GM19397 (cell line): ENCODE measurements around the gene CSN3.
"Not testable (repeated sequence)": the region's sequence is repeated elsewhere in the genome, so short reads cannot be mapped to it uniquely, and the experiment has no call there.

ENCODE experiments used
- ATAC-seq: cut with Tn5 transposase; IDR thresholded peaks from one replicate; pipeline ENCODE4 v1.9.1; 2021; ENCODE audit warnings: mild to moderate bottlenecking, moderate library complexity; ENCODE audit not compliant: unreplicated experiment

The CSN3 gene, protein sequence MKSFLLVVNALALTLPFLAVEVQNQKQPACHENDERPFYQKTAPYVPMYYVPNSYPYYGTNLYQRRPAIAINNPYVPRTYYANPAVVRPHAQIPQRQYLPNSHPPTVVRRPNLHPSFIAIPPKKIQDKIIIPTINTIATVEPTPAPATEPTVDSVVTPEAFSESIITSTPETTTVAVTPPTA

GRCh38 chr4:70242297-70242696 lies at the start of gene CSN3:
TSS of gene CSN3 (plus strand) at chr4:70242597. CDS start at chr4:70244820, 2,223 bp downstream.
- not testable (repeated sequence) for ATAC-seq

GRCh38 chr4:70192895-70193294 lies 49.5 kb upstream of the CSN3 start:
- no peak for ATAC-seq

GRCh38 chr4:70195425-70195824 lies 47.0 kb upstream of the CSN3 start, which contains the start of gene ODAM:
TSS of gene ODAM (plus strand) at chr4:70195725. CDS start at chr4:70196544, 819 bp downstream.
- ATAC-seq, result no peak

- no peak for ATAC-seq
Measured at GRCh38 chr4:70196857-70197256, 45.5 kb upstream of the CSN3 start.

DNA sequence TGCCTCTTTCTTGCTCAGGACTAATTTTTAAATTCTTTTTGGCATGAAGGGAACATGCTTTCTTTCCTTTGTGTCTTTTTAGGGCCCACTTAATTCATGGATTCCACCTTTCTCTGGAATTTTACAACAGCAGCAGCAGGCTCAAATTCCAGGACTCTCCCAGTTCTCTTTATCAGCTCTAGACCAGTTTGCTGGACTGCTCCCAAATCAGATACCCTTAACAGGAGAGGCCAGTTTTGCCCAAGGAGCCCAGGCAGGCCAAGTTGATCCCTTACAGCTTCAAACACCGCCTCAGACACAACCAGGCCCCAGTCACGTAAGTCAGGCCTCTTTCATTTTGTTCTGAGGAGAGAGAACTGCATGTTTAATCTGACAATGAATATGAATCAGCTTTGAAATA lies 44.6 kb upstream of the CSN3 start:
- no peak for ATAC-seq

DNA sequence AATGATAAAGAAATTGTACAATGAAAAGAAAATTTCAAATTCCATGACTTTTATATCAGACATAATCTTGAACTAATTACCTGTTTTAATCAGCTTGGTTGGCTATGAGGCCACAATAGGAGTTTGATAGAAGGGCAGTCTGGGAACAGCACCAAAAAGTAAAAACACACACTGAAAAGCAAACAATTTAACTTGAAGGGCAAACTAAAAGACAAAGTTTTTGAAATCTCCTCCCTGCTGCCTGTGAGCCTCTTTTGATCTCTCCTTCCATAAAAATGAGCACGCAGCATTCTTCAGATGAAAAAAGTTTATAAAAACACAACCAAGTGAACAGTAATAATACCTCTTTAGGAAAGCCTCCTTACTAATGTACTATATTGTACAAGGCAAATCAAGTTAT lies 38.8 kb upstream of the CSN3 start:
- ATAC-seq, result no peak

DNA sequence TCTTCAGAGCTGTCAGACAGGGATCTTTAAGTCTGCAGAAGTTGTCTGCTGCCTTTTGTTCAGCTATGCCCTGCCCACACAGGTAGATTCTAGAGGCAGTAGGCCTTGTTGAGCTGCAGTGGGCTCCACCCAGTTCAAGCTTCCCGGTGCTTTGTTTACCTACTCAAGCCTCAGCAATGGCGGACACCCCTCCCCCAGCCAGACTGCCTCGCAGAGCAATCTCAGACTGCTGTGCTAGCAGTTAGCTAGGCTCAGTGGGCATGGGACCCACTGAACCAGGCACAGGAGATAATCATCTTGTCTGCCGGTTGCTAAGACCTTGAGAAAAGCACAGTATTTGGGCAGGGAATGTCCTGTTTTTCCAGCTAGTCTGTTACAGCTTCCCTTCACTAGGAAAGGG lies 29.6 kb upstream of the CSN3 start:
- ATAC-seq, result not testable (repeated sequence)

DNA sequence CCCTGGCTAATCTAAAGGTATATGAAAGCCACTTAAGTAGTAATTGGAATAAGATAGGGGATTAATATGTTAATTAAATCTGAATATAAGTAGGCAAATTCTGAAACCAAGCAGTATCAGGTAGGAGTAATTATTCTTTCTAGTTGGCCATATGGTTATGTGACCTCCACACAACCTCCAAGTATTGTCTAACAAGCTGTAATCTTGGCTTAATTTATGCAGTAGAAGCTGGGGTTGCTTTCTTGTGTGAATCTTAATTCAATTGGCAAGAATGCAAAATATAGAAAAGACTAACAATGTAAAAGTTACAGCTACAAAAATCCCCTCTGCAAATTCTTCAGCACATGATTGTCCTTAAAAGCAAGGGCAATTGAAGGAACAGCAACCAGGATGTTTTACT lies 26.3 kb upstream of the CSN3 start:
- not testable (repeated sequence) for ATAC-seq

DNA sequence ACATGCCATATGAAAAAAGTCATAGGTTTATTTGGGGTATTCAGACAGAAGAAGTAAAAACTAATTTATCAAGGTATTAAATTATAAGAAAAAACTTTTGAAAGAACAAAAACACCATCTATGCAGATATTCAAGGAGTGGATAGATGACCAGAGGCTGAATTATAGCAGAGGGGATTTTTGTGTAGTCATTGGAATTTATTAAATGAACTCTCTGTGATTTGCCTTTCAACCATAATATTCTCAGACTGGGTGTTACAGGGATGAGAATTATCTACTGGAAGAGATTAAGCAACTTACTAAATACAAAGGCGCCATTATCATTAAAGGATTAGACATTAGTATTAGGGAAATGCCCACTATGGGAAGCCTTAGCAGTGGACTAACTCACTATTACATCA lies 25.8 kb upstream of the CSN3 start:
- not testable (repeated sequence) for ATAC-seq

DNA sequence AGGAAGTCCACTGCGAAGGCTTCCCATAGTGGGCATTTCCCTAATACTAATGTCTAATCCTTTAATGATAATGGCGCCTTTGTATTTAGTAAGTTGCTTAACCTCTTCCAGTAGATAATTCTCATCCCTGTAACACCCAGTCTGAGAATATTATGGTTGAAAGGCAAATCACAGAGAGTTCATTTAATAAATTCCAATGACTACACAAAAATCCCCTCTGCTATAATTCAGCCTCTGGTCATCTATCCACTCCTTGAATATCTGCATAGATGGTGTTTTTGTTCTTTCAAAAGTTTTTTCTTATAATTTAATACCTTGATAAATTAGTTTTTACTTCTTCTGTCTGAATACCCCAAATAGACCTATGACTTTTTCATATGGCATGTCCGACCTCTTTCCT lies 21.0 kb upstream of the CSN3 start:
- ATAC-seq, result not testable (repeated sequence)

DNA sequence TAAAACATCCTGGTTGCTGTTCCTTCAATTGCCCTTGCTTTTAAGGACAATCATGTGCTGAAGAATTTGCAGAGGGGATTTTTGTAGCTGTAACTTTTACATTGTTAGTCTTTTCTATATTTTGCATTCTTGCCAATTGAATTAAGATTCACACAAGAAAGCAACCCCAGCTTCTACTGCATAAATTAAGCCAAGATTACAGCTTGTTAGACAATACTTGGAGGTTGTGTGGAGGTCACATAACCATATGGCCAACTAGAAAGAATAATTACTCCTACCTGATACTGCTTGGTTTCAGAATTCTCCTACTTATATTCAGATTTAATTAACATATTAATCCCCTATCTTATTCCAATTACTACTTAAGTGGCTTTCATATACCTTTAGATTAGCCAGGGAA lies 20.6 kb upstream of the CSN3 start:
- not testable (repeated sequence) for ATAC-seq

DNA sequence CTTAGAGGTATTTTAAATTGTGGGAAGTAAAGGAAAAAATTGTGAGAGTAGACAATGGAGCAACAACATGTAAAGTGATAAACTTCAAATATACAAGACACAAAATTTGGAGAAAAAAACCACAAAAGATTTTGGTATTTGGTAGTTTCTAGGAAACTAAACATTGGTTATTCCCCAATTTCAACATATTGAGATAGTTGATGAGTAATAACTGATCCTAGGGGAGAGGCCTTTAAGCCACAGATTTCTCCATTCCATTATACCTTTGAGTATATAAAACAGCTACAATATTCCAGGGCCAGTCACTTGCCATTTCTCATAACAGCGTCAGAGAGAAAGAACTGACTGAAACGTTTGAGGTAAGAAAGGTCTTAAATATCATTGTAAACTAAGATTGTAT lies 16.6 kb upstream of the CSN3 start, which contains the start of gene FDCSP:
FDCSP (plus strand) TSS at position 301 of the 400 bp plus-strand sequence. CDS start 5,071 bp downstream, outside the sequence.
- ATAC-seq, result no peak

GRCh38 chr4:70236125-70236524 lies 6.3 kb upstream of the CSN3 start:
- ATAC-seq, result no peak

DNA sequence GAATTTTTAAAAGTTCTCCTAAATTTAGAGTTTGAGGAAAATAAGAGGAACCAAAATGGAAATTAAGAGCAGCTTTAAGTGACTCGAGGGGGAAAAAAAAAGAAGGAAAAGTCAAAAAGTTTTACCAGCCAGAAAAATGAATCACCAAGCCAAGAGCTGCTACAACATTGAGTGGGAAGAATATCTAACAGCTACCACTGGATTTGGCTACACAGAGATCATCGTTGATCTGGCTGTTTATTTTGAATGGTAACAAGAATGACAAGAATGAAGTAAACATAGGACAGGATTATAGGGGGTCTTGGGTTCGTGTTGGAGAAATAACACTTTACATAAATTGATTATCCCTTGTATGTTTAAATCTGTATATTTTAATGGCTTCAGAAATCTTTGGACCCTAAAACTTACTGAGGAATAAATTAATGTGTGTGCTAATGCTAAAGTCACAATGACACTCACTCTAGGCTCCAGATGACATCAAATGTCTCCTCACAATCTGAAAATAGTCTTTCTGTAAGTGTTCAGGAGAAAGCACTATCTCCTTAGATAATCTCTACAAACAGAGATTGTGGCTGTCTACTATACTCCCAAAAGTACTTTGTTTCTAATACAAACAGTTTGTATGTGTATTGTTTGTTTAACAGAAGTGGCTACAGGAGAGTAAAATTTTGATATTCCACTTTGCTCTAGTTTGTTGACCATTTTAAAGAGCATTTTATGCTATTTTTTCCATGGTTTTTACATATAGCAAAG lies 3.1 kb upstream of the CSN3 start:
- ATAC-seq, result no peak

DNA sequence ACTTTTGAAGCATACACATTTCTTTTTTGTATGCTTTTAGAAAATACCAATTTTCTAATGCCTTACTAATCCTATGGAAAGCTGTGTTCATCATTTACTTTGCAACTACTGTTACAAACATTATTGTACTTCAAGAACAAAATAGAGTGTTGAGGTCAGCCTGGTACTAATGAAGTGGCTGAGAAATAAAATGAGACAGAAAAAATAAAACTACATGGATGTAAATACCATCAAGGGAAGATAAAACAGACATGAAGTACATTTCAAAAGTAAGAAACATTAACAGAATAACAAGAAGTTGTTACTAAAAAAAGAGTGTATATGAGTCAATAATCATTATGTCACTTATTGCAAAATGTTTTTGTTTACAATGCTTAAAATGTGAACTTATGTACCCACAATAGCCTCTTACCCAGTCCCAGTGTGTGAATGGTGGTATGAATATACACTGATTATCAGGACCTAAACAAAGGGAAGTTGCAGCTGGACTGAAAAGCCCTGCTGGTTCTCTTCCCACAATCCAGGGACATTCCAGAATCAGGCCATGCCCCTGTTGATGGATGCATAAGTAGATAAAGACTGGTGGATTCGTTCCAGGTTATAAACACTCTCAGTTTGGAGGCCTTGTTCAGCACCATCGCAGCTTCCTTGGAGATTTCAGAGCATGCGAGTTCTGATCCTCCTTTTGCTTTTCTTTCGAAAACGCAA lies 2.4 kb upstream of the CSN3 start:
- no peak for ATAC-seq

DNA sequence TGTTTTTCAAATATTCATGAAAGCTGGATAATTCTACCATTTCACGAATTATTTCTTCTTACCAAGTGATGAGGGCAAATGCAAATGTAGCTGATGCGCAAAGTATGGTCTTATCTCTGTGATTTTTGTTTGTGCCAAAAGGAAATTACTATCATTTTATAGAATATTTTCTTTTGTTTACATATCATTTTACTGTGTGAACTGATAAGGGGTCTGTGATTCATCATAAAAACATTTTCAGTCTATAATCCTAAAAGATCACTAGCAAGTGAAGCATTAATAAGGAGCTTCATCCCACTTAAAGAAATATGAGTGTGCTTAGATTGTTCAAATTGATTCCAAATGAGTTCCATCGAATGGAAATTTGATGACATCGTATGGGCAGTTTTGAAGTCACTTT lies 694 bp downstream of the CSN3 start:
- no peak for ATAC-seq

GRCh38 chr4:70251250-70251944 lies 9.0 kb downstream of the CSN3 start:
- ATAC-seq, result no peak

- no peak for ATAC-seq
Measured at GRCh38 chr4:70251945-70252277, 9.5 kb downstream of the CSN3 start.

DNA sequence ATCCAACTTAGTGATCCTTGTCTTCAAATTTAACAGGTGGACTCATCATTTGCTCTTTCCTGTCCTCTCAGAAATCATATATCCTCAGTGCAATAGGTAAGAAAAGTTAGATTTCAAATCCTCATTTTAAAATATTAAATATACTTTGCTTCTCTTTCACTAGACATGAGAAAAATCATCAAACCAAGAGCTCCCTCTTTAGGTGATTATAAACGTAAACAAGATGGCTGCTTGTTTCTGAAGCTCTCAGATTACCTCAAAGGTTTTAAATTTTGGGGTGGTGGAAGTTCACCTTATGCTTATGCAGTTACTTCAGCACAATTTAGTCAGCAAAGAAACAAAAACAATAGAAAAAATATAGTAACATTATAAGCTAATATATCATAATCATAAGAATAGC lies 27.3 kb downstream of the CSN3 start:
- no peak for ATAC-seq

GRCh38 chr4:70277121-70277520 lies 34.7 kb downstream of the CSN3 start:
- ATAC-seq, result no peak

DNA sequence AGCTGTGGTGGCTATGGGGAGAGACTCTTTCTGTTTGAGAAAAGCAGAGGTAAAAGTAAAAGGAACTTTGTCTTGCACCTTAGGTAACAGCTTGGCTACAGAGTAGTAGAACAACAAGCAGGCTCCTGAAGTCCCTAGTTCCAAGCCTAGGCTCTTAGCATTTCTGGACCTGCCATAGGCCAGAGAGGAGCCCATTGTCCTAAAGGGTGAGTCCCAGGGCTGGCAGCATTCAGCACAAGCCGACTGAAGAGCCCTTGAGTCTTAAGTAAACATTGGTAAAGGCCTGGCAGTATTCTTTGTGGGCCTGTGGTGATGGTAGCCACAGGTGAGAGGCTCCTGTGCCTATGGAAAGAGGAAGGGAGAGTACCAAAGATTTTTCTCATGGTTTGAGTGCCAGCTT lies 38.2 kb downstream of the CSN3 start:
- ATAC-seq, result no peak
